GM12873 (cell line): ENCODE measurements around the gene VWA5A.

Source experiments
- CTCF ChIP-seq: IDR thresholded peaks from 2 replicates; pipeline ENCODE4 v1.5.1; 2012; ENCODE audit warnings: low read depth, mild to moderate bottlenecking, moderate library complexity, low read length, control low read depth; ENCODE audit not compliant: insufficient read depth; ENCODE audit errors: missing control alignments

The VWA5A gene

GRCh38 chr11:124170801-124171586 is 55.7 kb downstream of the VWA5A start:
- no peak for TF ChIP-seq CTCF

GRCh38 chr11:124172101-124172500 is 56.9 kb downstream of the VWA5A start:
- TF ChIP-seq CTCF, result no peak

GRCh38 chr11:124172599-124172998 is 57.3 kb downstream of the VWA5A start:
- TF ChIP-seq CTCF, result no peak

- no peak for TF ChIP-seq CTCF
Observed at GRCh38 chr11:124174001-124174583, 58.8 kb downstream of the VWA5A start.

- no peak for TF ChIP-seq CTCF
Observed at GRCh38 chr11:124176925-124177715, 61.9 kb downstream of the VWA5A start.

GRCh38 chr11:124179310-124179709 is 64.1 kb downstream of the VWA5A start:
- TF ChIP-seq CTCF, result no peak

- no peak for TF ChIP-seq CTCF
Observed at GRCh38 chr11:124183068-124183467, 67.8 kb downstream of the VWA5A start, which contains the start of gene OR10D3. TSS of gene OR10D3 (plus strand) at chr11:124183345. CDS start at chr11:124185270, 1,925 bp downstream.
